ENCODE results near the gene CCND1.

The CCND1 gene

GRCh38 chr11:69650081-69650831 lies 9.3 kb downstream of the CCND1 start:
- DNase-seq (ENCODE audit: extremely low spot score, insufficient read length, low read depth) (no peak), FAIRE-seq (no peak)

- DNase-seq (ENCODE audit: extremely low spot score, insufficient read length, low read depth) (no peak), FAIRE-seq (no peak)
These were observed 9.9 kb downstream of the CCND1 start for GRCh38 chr11:69650832-69651344.

GRCh38 chr11:69651834-69652620 lies 11.1 kb downstream of the CCND1 start:
- DNase-seq (ENCODE audit: extremely low spot score, insufficient read length, low read depth) (no peak), FAIRE-seq (no peak)

- DNase-seq (ENCODE audit: extremely low spot score, insufficient read length, low read depth) (no peak), FAIRE-seq (no peak)
These were observed 12.0 kb downstream of the CCND1 start for GRCh38 chr11:69652999-69653398.

GRCh38 chr11:69653406-69653960 lies 12.5 kb downstream of the CCND1 start:
- FAIRE-seq = no peak
- no peak for DNase-seq (ENCODE audit: extremely low spot score, insufficient read length, low read depth)

GRCh38 chr11:69654001-69654659 lies 13.2 kb downstream of the CCND1 start:
- DNase-seq (ENCODE audit: extremely low spot score, insufficient read length, low read depth) (no peak), FAIRE-seq (no peak)

DNA sequence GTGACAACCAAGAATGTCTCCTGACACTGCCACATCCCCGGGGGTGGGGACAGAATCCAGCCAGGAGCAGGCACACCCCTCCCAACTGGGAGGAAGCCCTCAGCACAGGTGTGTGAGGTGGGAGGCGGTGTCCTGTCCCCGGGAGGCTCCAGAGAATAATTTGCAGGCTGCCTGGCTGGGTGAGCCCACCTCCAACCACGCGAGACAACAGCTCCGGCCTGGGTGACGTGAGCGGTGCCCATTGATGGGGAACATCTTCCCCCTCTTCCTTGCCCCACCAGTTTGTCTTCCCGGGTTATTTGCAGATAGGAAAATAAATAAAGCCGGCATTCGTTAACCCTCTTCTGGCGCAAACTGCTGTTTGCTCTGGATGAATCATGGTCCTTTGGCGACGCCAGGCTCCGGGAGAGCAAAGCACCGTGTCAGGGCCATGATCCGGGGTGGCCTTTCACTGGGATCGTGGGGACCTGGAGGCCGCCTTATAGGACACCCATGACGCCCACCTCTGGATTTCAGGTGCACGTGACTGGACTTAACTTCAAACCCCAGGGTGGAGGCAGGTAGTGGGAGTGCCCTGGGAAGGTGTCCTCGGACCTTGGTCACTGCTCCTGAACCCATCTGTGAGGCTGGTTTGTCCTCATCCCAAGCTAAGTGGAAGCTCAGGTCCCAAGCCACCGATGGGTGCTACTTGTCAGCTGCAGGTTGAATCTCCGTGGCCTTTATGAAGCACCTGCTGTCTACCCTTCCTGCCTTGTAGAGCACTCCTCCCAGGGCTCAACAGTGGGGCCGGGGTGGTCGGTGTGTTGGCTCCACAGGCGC lies 13.9 kb downstream of the CCND1 start:
- DNase-seq (ENCODE audit: extremely low spot score, insufficient read length, low read depth) (no peak), FAIRE-seq (no peak)

GRCh38 chr11:69655479-69656428 lies 14.8 kb downstream of the CCND1 start:
- DNase-seq (ENCODE audit: extremely low spot score, insufficient read length, low read depth) (no peak), FAIRE-seq (no peak)

DNA sequence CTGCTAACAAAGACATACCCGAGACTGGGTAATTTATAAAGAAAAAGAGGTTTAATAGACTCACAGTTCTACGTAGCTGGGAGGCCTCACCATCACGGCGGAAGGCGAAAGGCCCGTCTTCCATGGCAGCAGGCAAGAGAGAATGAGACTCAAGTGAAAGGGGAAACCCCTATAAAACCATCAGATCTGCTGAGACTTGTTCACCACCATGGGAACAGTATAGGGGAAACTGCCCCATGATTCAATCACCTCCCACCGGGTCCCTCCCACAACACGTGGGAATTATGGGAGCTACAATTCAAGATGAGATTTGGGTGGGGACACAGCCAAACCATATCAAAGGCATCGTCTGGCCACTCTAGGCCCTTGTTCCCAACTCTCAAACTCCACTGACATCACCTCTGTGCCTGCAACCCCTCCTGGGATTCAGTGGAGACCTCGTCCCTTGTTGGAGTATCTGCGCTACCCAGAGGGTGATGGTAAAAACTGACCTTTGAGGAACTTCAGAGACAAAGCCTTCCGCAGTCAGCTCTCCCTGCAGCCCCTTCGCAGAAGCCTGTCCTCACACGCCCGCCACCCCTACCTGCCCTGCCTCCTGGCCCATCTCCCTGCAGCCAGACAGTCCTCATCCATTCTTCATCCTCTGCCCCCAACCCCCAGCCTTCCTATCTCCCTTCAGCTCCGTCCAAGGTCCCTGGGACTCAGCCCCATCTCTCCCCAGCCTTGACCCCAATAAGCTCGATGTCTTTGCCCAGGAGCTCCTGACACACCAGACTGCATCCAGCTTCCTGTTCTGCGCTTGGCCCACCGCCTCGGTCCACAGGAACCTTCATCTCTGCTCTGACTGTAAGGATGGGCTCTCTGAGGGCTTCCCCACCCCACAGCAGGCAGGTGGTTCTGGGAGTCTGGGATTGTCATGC lies 15.8 kb downstream of the CCND1 start:
- FAIRE-seq (no peak), DNase-seq (ENCODE audit: extremely low spot score, insufficient read length, low read depth) (no peak)

- FAIRE-seq = no peak
- no peak for DNase-seq (ENCODE audit: extremely low spot score, insufficient read length, low read depth)
These were observed 16.5 kb downstream of the CCND1 start for GRCh38 chr11:69657456-69657910.

- FAIRE-seq = no peak
- DNase-seq (ENCODE audit: extremely low spot score, insufficient read length, low read depth) = no peak
These were observed 17.1 kb downstream of the CCND1 start for GRCh38 chr11:69657911-69658625.

GRCh38 chr11:69658626-69659450 lies 17.9 kb downstream of the CCND1 start:
- FAIRE-seq (no peak), DNase-seq (ENCODE audit: extremely low spot score, insufficient read length, low read depth) (no peak)

- FAIRE-seq (no peak), DNase-seq (ENCODE audit: extremely low spot score, insufficient read length, low read depth) (no peak)
These were observed 18.6 kb downstream of the CCND1 start for GRCh38 chr11:69659591-69659990.

DNA sequence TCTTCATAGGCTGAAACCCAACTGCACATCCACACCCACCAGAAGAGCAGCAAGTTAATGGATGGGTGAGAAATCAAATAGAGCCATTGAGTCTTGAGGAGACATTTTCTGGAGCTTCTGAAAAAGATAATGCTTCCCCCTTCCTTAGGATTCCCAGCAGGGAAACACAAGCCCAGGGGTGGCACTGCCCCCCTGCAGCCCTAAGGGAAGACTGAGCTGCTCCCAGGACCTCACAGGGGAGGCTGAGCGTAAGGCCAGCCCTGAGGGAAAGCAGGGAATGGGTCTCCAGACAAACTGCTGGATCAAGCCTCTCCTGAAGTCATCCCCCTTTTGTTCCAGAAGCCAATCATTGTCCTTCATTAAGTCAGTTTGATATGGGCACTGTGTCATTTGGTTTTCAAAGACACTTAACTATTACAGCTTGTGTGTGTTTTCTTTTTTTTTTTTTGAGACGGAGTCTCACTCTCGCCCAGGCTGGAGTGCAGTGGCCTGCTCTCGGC lies 19.1 kb downstream of the CCND1 start:
- DNase-seq (ENCODE audit: extremely low spot score, insufficient read length, low read depth) = no peak
- FAIRE-seq = no peak

DNA sequence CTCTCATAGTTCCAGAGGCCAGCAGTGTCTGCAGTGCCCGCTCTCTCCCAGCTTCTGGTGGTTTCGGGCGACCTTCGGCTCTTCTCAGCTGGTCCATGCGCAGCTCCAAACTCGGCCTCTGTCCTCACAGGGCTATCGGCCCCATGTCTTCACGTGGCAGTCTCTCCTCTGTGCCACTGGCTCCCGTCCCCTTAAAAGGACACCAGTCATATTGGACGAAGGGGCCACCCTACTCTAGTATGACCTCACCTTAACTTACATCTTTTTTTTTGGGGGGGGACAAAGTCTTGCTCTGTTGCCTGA lies 20.4 kb downstream of the CCND1 start:
- DNase-seq (ENCODE audit: extremely low spot score, insufficient read length, low read depth) (no peak), FAIRE-seq (no peak)
